Stimulated activated CD8-positive, alpha-beta memory T cell treated with anti-CD3 and anti-CD28 coated beads, Interleukin-7, amount 100 ng/mL, for 24 hours (primary cell): ENCODE results near the gene FEZ2.
"Not testable (repeated sequence)": the region's sequence is repeated elsewhere in the genome, so short reads cannot be mapped to it uniquely, and the experiment has no call there.

ENCODE experiments used
- DNase-seq: peaks from one replicate; pipeline ENCODE4 v3.0.0-alpha.2; 2020; ENCODE audit warnings: low read depth

FEZ2 gene

GRCh38 chr2:36597532-36598377 lies at the start of gene FEZ2:
TSS of gene FEZ2 (minus strand) at chr2:36598168. CDS start at chr2:36598142, 26 bp downstream.
- DNase-seq: peak; percentile 32

- no peak for DNase-seq
Observed at GRCh38 chr2:36634981-36635597, 37.1 kb upstream of the FEZ2 start.

GRCh38 chr2:36633470-36634092 lies 35.6 kb upstream of the FEZ2 start:
- DNase-seq: no peak

GRCh38 chr2:36626756-36627155 lies 28.8 kb upstream of the FEZ2 start:
- no peak for DNase-seq

- no peak for DNase-seq
Observed at GRCh38 chr2:36626071-36626470, 28.1 kb upstream of the FEZ2 start.

- DNase-seq: no peak
Observed at GRCh38 chr2:36625304-36625703, 27.3 kb upstream of the FEZ2 start.

- no peak for DNase-seq
Observed at GRCh38 chr2:36620321-36620720, 22.4 kb upstream of the FEZ2 start.

- DNase-seq: no peak
Observed at GRCh38 chr2:36618381-36618780, 20.4 kb upstream of the FEZ2 start.

- no peak for DNase-seq
Observed at GRCh38 chr2:36616947-36617346, 19.0 kb upstream of the FEZ2 start.

GRCh38 chr2:36615222-36615621 lies 17.3 kb upstream of the FEZ2 start:
- DNase-seq: no peak

GRCh38 chr2:36613801-36614200 lies 15.8 kb upstream of the FEZ2 start:
- no peak for DNase-seq

- no peak for DNase-seq
Observed at GRCh38 chr2:36611316-36611990, 13.5 kb upstream of the FEZ2 start.

- no peak for DNase-seq
Observed at GRCh38 chr2:36609507-36609906, 11.5 kb upstream of the FEZ2 start.

GRCh38 chr2:36607947-36608346 lies 10.0 kb upstream of the FEZ2 start:
- DNase-seq: no peak

GRCh38 chr2:36606925-36607324 lies 9.0 kb upstream of the FEZ2 start:
- no peak for DNase-seq

- DNase-seq: no peak
Observed at GRCh38 chr2:36605273-36605672, 7.3 kb upstream of the FEZ2 start.

- DNase-seq: not testable (repeated sequence)
Observed at GRCh38 chr2:36603629-36604028, 5.7 kb upstream of the FEZ2 start.

GRCh38 chr2:36597003-36597531 lies 901 bp downstream of the FEZ2 start:
- DNase-seq: no peak

- DNase-seq: no peak
Observed at GRCh38 chr2:36596397-36596796, 1.6 kb downstream of the FEZ2 start.

- DNase-seq: no peak
Observed at GRCh38 chr2:36594849-36595248, 3.1 kb downstream of the FEZ2 start.

GRCh38 chr2:36589230-36589630 lies 8.7 kb downstream of the FEZ2 start:
- no peak for DNase-seq

- no peak for DNase-seq
Observed at GRCh38 chr2:36587556-36587955, 10.4 kb downstream of the FEZ2 start.
